ENCODE data around the gene NSD1. TPM values are rescaled to one million over a fixed set of nuclear protein-coding genes. Genes with fewer than 3 reads are reported as not detected.

Gene NSD1
- total and polyA plus RNA-seq, 10 of the 15 experiments (the other 5 are each of a cell fraction or from before 2014, with no cell fraction given) = 7.0 to 57.9 (median 30.4) TPM

GRCh38 chr5:177096162-177097015 is 37.2 kb upstream of the NSD1 start:
- WGBS (ENCODE audit: insufficient coverage, insufficient replicate concordance, low lambda C conversion rate, missing lambda C conversion rate) = 57% methylated on average over 29 of the region's 29 CpGs
- RAD21 ChIA-PET (ENCODE audit: unreplicated experiment) = no interaction called here
- no peak for FAIRE-seq
- H3K4me2 ChIP-seq (ENCODE audit: control insufficient read depth, insufficient read depth) = no peak overlapping the region
- H3K79me2 ChIP-seq (ENCODE audit: control insufficient read depth, insufficient read depth, low read length) = no peaks in the 10 kb centered on the region
- in situ Hi-C loops (cut with MboI) (no loop called here), intact Hi-C loops (cut with micrococcal nuclease; ENCODE audit: unreplicated experiment) (no loop called here)
- no peak overlapping the region for H3K4me3 ChIP-seq
- DNase-seq (ENCODE audit: low read depth, low spot score) = no peak
- ATAC-seq = peak; percentile 25; the same call in 1 of the 3 replicates
- H3K9me3 ChIP-seq (replicated peaks; ENCODE audit: control insufficient read depth, insufficient read depth, low read length) = no peaks in the 10 kb centered on the region
- POLR2A ChIA-PET = no interaction called here
- no peak overlapping the region for H3K27ac ChIP-seq (ENCODE audit: control insufficient read depth, insufficient read depth)
- SMC1A ChIA-PET (ENCODE audit: uncharacterized antibody, unreplicated experiment) = no interaction called here
- CTCF ChIA-PET = interaction anchor here (1.4 kb wide), 1 partner anchor 14 kb away, joined by 3 read pairs; no protein-coding TSS in a partner anchor
- H4K20me1 ChIP-seq (ENCODE audit: control insufficient read depth, insufficient read depth) = no peaks in the 10 kb centered on the region
- H3K36me3 ChIP-seq (ENCODE audit: control insufficient read depth in 2 of 2, insufficient read depth in 2 of 2, low read length in 1 of 2) = no peaks in the 10 kb centered on the region
- no peak overlapping the region for H3K9ac ChIP-seq (ENCODE audit: control insufficient read depth, insufficient read depth, low read length)
- H3K27me3 ChIP-seq (replicated peaks in 1 of 2; ENCODE audit: control insufficient read depth in 2 of 2, insufficient read depth in 2 of 2, low read length in 1 of 2) = no peaks in the 10 kb centered on the region; a peak in 1 of 4 replicates
- TF ChIP-seq ZBED1 (IDR thresholded peaks at IDR 0.05; ENCODE audit: borderline replicate concordance) (no peak), RFX5 (IDR thresholded peaks at IDR 0.05; ENCODE audit: low read depth, low read length) (no peak), CUX1 (IDR thresholded peaks at IDR 0.05; ENCODE audit: insufficient replicate concordance, low read depth, low read length) (no peak), MYC (IDR thresholded peaks at IDR 0.05; ENCODE audit: insufficient read depth, insufficient read length, insufficient replicate concordance, low read length, severe bottlenecking) (no peak)
- TF ChIP-seq, protein P1, sequence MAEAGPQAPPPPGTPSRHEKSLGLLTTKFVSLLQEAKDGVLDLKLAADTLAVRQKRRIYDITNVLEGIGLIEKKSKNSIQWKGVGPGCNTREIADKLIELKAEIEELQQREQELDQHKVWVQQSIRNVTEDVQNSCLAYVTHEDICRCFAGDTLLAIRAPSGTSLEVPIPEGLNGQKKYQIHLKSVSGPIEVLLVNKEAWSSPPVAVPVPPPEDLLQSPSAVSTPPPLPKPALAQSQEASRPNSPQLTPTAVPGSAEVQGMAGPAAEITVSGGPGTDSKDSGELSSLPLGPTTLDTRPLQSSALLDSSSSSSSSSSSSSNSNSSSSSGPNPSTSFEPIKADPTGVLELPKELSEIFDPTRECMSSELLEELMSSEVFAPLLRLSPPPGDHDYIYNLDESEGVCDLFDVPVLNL (IDR thresholded peaks at IDR 0.05; ENCODE audit: low read depth, low read length) = no peak
- no peak overlapping the region for H2AFZ ChIP-seq (ENCODE audit: control insufficient read depth, low read depth, low read length)
- no TSS peak for BruUV-seq (replicated peaks)
- H3K4me1 ChIP-seq (ENCODE audit: control insufficient read depth, insufficient read depth, low read length) = no peaks in the 10 kb centered on the region
